Activated CD4-positive, CD25-positive, alpha-beta regulatory T cell treated with anti-CD3 and anti-CD28 coated beads, Interleukin-2, amount 50 U/mL, for 24 hours (primary cell): ENCODE results near the gene SPNS2.

Source experiments
- ATAC-seq, 2 donors: fragments of 150-1000 bp; cut with Tn5 transposase; one replicate each; pipeline ENCODE4 v1.10.0; 2021; ENCODE audit warnings: mild to moderate bottlenecking in 1 of 2, moderate library complexity in 1 of 2

Gene SPNS2

DNA sequence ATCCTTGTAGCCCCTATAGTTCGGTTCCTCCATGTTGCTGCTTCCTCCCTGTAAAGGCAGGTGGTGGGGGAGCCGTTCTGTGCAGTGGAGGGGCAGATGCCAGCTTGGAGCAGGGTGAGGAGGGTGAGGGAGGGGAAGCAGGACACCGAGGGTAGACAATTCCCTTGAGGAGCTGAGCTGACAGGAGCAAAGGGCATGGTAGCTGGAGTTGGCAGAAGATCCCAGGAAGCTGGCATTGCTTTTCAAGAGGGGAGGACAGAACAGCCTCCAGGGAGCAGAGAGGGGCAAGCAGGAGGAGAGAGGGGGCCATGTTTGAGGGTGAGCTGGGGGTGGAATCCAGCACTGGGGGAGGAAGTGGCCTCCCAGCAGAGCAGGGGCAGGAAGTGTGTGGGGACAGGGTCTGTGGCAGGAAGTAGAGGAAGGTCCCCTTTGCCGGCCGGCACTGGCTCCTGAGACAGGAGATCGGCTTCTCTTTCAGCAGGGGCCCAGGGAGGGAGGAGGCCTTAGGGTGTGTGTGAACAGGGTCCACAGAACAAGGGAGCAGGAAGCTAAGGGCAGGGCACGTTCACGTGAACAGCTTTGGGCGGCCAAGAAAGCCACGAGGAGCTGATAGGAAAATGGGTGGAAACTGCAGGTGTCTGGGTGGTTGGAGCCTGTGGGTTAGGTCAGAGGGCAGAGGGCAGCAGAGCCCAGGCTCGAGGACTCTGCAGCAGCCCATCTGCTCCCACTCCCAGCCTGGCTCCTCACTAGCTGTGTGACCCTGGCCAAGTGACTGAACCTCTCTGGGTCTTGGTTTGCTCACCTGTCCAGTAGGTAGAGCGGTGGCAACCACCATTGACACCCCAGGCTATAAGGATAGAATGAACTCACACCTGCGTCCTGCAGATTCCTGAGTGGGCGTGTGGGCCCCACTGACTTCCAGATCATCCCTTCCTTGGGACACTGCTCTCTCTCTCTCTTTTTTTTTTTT, 17.5 kb upstream of the SPNS2 start:
- ATAC-seq: peak; percentile 73 to 78

DNA sequence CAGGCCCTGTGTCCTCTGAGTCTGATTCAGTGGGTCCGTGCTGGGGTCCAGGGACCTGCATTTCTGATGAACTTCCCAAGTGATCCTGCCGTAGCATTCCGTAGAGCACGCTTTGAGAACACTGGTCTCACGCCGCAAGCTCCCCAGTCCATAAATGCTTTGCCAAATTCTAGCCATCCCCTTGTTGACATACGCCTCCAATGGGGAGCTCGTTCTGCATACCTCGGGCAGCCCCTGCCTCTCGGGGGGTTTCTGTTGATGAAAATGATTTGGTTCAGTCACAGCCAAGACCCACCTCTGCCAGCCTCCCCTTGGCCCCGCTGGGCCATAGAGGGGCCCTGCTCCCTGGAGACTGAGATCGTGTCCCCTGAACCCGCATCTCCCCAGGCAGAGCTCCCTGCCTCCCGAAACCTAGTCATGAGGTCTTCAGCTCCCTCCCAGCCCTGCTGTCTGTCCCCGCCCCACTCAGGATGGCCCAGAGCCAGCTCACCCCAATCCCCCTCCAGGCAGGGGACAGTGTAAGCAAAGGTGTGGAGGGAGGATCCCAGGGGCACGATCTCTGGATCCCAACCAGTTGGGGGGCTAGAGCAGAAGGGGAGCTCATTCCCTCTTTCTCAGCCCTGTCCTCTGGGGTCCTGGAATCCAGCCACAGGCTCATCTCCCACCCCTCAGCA, 16.2 kb upstream of the SPNS2 start:
- ATAC-seq: no peak

DNA sequence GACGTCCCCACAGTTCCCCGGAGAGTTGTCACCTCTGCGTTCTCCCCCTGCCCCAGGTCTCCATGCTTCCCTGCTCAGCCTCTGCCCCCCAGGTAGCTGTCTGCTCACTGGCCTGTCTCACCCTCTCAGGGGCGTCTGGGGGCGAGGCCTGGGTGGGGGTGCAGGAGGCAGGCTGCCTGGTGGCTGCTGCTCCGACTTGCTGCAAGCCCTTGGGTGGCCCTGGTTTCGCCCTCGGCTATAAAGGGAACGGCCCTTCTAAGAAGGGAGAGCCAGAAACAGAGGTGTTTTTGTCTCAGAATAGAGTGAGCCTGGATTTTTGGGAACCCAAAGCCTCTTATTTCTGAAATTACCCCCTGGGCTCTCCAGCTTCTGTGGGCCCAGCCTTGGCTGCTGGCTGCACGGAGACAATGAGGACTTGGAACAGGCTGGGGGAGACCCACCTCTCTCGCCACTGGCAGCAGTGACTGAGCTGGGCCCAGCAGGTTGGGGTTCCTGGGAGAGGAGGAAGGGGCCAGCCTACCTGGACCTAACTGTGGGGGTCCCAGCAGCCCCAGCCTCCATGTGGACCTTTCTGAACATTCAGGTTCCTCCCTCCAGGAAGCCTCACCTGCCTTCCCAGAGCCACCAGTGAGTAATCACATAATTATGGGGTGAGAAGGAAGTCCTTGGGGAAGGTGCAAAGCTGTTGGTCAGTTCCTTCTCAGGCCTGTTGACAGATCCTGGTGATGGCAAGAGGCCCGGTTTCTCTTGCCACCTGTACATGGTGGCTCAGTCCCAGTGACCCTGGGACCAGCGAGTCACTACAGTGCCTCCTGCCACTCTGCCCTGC, 15.5 kb upstream of the SPNS2 start:
- ATAC-seq: no peak

DNA sequence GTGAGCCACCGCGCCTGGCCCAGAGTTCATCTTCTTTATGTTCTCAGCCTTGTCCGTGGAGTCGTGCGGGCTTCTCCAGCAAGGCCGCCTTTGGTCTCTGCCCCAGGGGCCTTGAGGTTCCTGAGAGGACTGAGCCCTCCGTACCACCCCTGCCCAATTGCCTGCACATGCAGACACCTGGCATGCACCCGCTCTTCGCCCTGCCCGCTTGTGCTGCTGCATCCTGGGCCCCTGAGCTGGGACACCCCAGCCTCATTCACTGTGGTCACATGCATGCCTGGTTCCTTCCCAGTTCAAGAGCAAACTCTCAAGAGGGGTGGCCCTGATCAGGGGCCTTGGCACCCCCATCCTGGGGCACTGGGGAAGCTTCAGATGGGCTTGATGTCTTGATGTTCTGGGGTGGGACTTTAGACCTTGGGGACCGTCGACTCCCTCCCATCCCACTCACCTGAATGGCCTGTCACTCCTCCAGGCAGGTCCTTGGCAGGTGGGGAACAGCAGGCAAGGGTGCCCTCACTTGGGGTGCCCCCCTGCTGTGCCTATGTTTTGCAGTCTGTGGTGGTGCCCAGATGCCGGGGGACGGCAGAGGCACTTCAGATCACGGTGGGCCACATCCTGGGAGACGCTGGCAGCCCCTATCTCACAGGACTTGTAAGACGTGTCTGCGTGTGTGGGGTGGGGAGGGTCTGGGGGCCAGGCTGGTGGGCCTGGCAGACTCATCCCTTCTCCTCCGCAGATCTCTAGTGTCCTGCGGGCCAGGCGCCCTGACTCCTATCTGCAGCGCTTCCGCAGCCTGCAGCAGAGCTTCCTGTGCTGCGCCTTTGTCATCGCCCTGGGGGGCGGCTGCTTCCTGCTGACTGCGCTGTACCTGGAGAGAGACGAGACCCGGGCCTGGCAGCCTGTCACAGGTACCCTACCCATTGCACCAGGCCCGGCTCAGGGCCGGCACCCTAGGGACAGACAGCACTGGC, 12.7 kb upstream of the SPNS2 start:
- ATAC-seq: peak; percentile 92 to 95

DNA sequence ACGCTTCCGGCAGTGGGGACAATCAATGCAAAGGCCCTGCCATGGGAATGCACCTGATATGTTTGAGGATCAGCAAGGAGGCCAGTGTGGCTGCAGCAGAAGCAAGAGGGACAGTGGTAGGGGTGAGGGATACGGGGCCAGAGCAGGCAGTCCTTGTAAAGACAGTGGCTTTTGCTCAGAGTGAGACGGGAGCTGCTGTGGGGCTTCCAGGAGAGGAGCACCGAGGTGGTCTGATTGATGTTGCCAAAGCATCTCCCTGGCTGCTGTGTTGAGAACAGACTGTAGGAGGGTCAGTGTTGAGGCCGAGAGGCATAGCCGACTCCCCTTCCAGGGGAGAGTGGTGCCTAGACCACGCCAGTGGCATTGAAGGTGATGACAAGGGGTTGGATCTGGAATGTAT, 11.4 kb upstream of the SPNS2 start:
- no peak for ATAC-seq

DNA sequence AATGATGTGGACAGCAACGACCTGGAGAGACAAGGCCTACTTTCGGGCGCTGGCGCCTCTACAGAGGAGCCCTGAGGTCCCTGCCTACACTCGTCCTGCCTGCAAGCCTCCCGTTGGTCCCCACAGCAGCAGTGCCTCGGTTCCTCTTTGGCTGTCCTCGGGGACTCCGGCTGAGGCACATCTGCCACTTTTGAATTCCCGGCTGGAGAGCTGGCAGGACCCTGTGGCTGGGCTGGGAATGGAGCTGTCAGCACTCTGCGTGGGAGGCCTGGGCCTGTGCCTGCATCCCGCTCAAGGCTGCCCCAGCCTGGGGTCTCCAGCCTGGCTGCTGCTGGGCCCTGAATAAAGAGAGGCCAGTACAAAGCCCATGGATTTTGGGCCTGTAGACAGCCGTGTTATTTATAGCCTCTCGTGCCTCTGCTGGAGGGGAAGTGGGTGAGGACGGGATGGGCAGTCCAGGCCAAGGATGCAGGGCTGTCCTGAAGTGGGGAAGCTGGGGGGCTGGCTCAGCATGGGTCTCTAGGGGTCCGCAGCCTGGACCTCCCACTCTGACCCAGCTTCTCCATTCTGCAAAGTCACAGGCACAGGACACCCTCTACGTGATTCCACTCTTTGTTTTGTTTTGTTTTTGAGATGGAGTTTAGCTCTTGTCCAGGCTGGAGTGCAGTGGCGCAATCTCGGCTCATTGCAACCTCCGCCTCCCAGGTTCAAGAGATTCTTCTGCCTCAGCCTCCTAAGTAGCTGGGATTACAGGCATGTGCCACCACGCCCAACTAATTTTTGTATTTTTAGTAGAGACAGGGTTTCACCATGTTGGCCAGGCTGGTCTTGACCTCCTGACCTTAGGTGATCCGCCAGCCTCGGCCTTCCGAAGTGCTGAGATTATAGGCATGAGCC, 10.6 kb upstream of the SPNS2 start:
- ATAC-seq: no peak

DNA sequence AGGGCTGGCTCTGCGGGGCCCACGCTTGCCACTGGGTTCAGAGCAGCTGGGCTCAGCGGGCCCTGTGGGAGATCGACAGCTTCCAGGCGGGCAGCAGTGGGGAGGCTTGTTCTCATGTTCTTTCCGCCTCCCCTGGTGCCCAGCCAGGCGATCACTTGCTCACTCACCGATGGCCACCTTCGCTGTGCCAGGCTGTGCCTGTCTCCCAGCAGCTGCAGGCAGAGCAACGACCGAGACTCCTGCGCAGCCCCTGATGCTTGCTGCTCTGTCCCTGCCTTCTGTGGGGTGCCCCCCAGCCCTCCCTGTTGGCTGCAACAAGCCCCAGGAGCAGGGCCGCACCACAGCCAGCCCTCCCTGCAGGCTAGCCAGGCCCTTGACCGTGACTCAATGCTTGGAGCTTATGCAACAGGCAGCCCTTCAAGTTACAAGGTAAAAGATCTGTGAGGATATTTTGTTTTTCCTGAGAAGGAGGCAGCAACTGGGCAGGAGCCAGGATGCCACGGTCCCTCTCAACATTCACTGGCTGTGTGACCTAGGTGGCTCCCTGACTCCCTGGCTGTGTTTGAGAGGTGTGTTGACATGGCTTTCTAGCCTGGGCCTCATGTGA, 9.6 kb upstream of the SPNS2 start:
- ATAC-seq: no peak

DNA sequence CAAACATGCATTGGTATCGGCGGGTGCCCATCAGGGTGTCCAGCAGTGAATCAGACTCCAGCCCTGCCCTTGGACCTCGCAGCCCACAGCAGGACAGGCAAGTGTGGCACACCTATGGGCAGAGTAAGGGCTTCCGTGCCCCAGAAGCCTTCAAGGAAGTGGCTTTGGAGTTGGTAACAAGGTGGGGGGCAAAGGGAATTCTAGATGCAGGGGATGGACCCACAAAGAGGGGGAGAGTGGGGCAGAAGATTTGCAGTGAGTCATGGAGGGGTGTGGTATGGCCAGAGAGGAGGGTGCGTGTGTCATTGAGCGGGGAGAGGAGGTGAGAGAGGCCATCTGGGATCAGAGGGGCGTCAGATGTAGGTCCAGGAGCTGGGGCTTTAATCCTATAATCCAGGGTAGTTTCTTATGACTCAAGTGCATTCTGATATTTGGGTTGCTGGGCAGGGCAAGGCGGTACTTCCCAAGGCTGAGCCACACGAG, 8.5 kb upstream of the SPNS2 start:
- no peak for ATAC-seq

DNA sequence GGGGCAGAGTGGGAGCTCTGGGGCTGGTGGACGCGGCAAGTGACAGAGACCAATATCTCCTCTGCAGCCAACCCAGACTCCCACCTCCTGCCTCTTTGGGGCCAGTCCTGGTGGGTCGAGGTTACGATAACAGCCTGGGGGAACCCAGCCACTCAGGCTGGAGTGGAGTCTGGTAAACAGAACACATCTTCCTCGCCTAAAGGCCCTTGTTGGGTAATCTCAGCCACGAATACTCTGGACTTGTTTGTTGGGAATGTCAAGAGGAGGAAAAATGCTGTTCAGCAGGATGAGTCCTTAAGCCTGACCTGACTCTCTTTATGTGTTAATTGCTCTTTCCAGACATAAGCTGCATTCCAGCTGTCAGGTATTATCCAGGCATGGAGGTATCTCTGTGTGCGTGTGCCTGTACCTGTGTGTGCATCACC, 8.0 kb upstream of the SPNS2 start:
- ATAC-seq: no peak

DNA sequence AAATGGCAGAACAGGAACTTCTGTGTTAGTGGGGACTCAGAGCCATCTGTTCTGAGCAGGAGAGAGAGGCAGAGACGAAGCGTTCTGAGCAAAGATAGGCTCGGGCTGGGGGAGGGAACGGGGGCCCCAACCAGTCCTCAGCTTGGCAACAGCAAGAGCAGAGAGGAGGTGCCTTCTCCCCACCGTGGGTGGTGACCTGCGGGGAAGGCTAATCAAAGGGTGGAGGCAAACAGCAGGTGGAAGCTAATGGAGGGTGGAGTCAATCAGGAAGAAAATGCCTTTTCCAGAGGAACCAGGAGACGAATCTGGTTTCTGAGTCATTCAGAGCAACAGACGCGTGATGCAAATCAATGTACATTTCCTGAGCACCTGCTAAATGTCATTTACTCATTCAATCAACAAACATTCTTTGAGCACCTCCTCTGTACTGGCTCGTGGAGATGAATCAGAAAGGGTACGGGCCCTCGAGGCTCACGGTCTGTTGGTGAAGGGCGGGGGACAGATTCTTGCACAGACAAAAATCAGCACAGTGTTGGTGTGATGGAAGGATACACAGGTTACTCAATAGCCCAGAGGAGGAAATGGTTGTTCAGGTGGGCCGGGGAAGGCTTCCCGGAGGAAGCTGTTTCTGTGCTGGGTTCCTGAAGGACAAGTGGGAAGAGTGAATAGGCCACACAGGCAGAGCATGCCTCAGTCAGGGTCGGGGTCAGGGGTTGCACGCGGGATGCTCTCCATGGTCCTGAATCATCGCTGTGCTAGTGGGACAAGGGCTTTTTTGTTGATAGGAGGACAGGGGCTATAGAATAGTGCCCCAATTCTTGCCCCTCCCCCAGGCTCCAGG, 5.7 kb upstream of the SPNS2 start:
- ATAC-seq: peak in 1 of 2 donors; percentile 34

DNA sequence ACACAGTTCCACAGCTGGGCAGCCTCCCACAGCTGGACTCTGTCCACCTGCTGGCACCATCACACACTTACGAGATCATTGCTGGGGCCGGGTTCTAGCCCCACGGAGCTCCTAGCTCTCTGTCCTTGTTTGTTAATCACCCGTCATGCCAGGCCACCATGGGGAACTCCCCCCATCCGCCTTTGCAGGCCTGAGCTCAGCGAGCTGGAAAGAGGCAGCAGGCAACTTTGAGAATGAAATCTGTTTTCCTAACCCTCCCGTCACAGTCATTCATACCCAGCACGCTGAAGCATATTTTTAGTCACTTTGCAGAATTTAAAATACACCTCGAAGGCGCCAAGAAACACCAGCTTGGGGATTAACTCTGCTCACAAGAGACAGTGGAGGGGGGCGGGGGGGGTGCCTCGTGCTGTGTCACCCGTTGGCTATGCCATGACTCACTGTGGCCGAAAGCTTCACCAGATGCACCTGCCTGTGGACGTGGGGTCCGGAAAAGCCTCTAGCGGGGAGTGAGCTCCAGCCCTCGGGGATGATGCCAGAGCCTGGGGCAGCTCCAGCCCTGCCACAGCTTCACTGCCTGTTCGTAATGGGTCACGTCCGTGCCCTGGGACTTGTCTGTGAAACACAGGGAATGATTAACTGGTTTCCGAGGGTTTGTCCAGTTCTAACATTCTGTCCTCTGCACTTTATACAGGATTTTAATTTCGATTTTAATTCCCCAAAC, 1.4 kb upstream of the SPNS2 start:
- ATAC-seq: no peak

DNA sequence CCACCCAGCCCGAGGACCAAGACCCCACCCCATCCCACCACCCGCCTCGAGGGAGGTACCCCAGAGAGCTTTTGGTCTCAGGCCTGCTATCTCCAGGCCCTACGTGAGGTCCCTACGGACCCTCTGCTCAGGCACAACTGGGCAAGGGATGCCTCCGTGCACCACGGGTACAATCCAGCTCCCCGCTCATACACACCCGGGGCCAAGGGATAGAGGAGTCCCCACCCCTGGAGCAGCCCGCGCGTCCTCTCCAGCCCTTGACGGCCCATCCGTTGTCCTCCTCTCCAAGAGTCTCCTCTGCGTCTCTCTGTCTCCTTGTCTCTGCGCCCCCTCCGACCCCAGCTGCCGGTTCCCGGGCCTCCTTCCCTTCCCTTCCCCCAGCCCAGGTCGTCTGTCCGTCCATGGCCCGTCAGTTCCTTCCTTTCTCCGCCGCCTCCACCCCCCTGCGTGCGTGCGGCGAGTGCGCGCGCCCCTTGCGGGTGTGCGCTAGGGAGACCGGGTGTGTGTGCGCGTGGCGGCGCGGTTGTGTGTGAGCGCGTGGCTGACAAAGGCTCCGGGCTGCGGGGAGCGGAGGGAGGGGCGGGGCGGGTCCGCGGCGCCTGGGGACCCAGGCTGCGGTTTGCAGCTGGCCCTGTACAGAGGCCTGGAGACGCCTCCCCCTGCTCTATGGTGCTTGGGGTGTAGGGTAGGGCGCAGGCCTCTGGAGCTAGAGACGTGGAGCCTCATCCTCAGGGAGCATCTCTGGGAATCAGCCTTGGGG, 930 bp downstream of the SPNS2 start:
- ATAC-seq: peak; percentile 18

DNA sequence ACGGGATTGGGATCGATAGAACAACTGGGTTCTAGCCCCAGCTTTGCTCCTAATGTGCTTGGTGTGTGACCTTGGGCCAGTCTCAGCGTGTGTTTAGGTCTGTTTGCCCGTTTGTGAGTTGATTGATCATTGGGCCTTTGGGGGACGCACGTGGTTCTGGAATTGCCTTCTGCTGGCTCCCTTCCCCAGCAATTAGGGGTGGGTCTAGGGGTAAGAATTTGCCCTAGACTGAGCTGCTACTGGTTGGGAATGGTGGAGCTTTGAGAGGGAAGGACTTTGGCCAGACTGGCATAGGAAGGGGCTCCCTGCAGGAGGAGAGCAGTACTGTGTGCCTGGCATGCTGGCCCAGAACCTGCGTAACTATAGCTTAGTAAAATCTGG, 1.5 kb downstream of the SPNS2 start:
- ATAC-seq: no peak

DNA sequence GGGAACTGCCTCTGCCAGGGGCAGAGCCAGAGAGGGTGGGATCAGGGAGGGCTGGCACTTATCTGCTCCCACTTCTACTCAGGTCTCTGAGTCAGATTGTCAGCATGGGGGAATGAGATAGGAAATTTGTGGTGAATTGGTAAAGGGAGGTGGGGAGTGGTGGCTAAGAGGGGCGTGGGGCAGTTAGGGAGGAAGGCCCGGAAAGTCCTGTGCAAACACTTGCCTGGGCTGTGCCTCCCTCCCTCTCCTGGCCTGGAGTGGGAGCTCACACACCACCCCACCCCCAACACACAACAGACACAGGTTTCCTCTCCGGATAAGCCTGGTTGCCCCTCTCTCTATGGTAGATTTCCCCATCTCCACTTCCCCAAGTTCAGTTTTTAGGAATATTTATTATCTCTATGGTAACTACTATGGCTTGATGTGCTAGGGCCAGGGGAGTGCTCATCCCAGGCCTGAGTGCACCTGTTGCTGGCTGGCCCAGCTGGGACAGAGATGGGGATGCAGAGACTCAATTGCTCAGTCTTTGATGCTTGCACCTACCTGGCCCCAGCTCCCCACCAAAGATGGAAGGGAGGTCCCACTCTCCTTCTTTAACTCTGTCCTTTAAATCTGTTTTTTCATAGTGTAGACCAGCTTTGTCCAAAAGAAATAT, 2.7 kb downstream of the SPNS2 start:
- ATAC-seq: no peak

DNA sequence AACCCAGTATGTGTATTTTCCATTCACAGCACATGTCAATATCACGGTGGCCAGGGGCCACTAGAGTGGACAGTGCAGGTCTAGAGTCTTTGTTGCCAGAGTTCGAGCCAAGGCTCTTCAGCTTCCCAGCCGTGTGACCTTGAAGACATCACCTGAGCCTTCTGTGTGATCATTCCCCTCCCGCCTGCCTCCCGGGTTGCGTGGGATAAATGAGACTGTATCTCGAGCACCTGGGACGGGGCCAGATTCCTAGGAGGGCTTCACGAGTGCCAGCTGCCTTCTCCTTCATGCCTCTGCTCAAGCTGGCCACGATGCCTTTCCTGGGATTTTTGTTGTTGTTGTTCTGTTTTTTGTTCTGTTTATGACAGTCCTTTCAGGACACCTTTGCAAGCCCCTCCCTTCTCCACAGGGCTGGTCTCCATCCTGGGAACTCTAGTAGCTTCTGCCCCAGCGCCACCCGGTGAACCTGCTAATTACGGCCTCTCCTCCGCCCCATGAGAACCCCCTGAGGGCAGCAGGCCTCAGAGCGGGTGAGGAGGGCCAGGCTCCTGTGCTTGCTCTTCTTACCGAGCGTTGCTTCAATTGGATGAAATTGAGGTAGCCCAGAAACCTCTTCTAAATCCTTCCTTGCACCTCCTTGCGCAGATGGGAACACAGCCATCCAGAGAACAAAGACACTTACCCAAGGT, 3.9 kb downstream of the SPNS2 start:
- no peak for ATAC-seq

DNA sequence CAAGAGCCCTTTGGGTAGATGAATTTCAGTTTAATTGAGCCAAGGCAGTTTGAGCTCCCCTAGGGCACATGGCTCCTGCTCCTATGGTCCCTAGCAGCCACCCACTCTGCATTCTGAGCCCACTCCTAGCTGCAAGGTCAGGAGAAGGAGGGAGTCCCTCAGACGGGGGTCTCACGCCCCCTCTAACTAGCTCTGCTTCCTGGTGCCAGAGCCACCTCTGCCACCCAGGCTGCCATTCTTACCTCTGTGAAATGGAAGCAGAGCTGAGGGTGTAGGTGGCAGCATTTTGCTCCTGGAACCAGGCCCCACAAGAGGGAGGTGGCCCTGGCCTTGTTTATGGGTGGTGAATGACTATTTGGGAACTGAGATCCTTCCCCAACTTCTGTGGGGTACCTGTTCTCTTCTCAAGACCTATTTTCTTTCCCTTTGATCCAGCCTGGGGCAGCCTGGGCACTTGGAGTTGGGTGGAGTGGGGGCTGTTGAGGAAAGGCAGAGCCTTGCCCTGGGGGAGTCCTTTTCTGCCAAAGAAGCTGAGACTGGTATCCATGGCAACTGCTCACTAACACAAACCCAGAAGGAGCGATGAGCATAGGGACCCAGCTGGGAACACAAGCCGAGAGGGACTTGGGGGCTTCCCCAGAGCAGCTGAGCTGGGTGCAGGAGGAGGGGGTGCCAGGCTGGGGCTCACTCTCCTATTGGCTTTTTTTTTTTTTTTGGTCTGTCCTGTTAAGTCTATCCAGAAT, 4.8 kb downstream of the SPNS2 start:
- ATAC-seq: no peak
